ENCODE results near the gene MOG.

The MOG gene

DNA sequence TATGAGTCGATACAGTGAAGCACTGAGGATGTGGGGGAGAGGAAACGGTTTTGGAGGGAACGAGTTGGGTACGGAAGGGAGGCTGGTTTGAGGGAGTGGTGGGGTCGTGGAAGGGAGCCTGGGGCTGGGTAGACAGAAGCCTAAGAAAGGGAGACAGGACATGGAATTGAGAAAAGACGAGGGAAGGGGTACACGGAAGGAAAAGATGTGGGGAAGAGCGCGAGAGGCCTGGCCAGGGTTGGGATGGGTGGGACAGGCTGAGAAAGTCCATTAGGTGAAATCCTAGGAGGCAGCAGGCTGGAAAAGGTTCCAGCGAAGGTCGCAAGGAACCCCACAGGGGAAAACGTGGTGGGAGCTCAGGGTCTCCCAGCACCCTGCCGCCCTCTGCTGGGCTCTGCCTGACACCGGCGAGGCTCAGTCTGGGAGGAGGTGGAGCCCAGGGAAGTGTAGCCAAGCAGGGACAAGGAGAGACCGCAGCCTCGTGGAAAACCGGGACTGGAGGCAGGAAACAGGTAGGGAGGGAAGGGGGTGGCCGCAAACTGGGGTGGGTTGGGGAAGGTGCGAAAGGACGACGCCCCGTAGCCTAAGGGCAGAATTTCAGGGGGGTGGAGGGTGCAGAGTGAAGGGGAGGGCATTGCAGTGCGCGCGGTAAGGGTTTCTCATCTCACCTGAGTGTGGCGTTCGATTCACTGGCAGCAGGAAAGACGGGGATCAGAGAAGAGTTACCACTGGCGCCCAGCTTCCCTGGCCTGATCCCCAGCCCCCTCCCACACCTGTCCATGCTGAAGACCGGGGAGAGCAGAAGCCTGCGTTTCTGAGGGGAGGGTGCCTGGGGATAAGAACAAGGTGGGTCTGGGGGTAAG is 28.2 kb upstream of the MOG start:
- POLR2A ChIA-PET = interaction anchor here (0.6 to 1.6 kb wide), 4 partner anchors 13 to 715 kb away, joined by 3 to 6 read pairs (median 3); no protein-coding TSS in a partner anchor
- CTCF ChIA-PET = interaction anchor here (0.6 to 3.0 kb wide), 2 partner anchors 22 to 25 kb away, joined by 3 to 11 read pairs; no protein-coding TSS in a partner anchor
- peak; percentile 84 for DNase-seq (ENCODE audit: extremely low spot score)

GRCh38 chr6:29629571-29629970 is 27.3 kb upstream of the MOG start:
- no peak for DNase-seq (ENCODE audit: extremely low spot score)
- ChIA-PET POLR2A (interaction anchor here (1.6 kb wide), 1 partner anchor 21 kb away, joined by 6 read pairs; no protein-coding TSS in a partner anchor), CTCF (interaction anchor here (3.0 kb wide), 1 partner anchor 21 kb away, joined by 11 read pairs; no protein-coding TSS in a partner anchor)
- TF ChIP-seq PKNOX1 (IDR thresholded peaks at IDR 0.05) (no peak), TARDBP (IDR thresholded peaks at IDR 0.05) (no peak), SUZ12 (IDR thresholded peaks at IDR 0.05) (no peak), CTBP1 (IDR thresholded peaks at IDR 0.05; ENCODE audit: borderline replicate concordance) (no peak), LEF1 (IDR thresholded peaks at IDR 0.05; ENCODE audit: borderline replicate concordance) (no peak), FOXM1 (IDR thresholded peaks at IDR 0.05; ENCODE audit: borderline replicate concordance) (no peak), NFRKB (IDR thresholded peaks at IDR 0.05) (no peak), ZNF384 (IDR thresholded peaks at IDR 0.05) (no peak), L3MBTL2 (conservative IDR thresholded peaks at IDR 0.05) (no peak), HDGF (IDR thresholded peaks at IDR 0.05; ENCODE audit: borderline replicate concordance) (no peak), ARNT (IDR thresholded peaks at IDR 0.05) (no peak), FOXK2 (IDR thresholded peaks at IDR 0.05) (no peak), FOXA1 (IDR thresholded peaks at IDR 0.05) (no peak), ELF4 (IDR thresholded peaks at IDR 0.05) (no peak), SP1 (IDR thresholded peaks at IDR 0.05) (no peak), BHLHE40 (IDR thresholded peaks at IDR 0.05; ENCODE audit: borderline replicate concordance) (no peak)

More for the DNA sequence above, 28.2 kb upstream of the MOG start:
- TF ChIP-seq ZNF384 (IDR thresholded peaks at IDR 0.05) = no peak
- peak; percentile 76 for TF ChIP-seq L3MBTL2 (conservative IDR thresholded peaks at IDR 0.05)

DNA sequence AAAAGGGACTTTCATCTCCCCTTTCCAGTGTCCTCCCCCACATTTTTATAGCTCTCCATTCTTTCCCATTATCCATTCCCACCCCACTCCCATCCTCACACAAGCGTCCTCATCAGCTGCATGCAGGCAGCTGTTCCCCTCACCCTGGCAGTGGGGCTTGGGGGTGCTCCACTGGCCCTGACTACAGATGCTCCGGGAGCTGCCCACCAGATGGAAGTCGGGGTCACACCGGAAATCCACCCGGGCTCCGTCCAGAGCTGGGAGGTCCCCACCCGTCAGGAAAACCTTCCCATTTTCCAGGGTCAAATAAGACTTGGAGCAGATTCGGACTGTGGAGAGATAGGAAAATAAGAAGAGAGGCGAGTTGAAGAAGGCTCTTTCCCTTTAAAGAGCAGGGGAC is 26.6 kb upstream of the MOG start:
- POLR2A ChIA-PET = interaction anchor here (1.4 kb wide), 1 partner anchor 23 kb away, joined by 3 read pairs; no protein-coding TSS in a partner anchor
- TF ChIP-seq CTBP1 (IDR thresholded peaks at IDR 0.05; ENCODE audit: borderline replicate concordance) (no peak), FOXM1 (IDR thresholded peaks at IDR 0.05; ENCODE audit: borderline replicate concordance) (no peak), ELF4 (IDR thresholded peaks at IDR 0.05) (no peak), HDGF (IDR thresholded peaks at IDR 0.05; ENCODE audit: borderline replicate concordance) (no peak), LEF1 (IDR thresholded peaks at IDR 0.05; ENCODE audit: borderline replicate concordance) (no peak), ZNF384 (IDR thresholded peaks at IDR 0.05) (no peak), TARDBP (IDR thresholded peaks at IDR 0.05) (no peak), ARNT (IDR thresholded peaks at IDR 0.05) (no peak), NFRKB (IDR thresholded peaks at IDR 0.05) (no peak), SP1 (IDR thresholded peaks at IDR 0.05) (no peak), BHLHE40 (IDR thresholded peaks at IDR 0.05; ENCODE audit: borderline replicate concordance) (no peak), PKNOX1 (IDR thresholded peaks at IDR 0.05) (no peak), FOXK2 (IDR thresholded peaks at IDR 0.05) (no peak)
- CTCF ChIA-PET = no interaction called here
- no peak for DNase-seq (ENCODE audit: extremely low spot score)

DNA sequence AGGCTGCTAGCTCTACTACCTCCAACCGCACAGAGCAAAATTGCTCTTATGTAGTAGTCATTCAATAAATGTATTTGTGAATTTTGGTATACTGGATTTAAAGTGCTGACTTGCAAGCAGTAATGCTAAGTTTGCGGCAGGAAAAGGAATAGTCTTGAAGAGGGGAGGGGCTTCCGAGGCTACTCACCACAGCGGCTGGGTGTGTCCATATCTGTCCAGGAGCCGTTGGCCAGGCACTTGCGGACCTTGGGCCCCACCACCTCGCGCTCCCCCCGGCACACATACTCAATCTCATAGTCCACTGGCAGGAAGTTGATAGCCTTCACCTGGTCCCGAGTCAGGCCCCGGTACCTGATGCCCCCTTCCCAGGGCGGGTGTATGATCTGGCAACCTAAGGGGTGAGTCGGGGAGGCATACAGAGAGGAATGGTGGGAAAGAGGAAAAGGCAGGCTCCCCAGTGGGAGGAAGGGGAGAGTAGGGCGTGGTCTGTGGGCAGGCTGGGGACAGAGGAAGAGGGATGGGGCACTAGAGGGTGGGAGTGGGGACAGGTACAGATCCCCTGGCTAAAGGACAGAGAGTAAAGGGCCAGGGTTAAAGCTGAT is 25.6 kb upstream of the MOG start:
- no peak for DNase-seq (ENCODE audit: extremely low spot score)
- TF ChIP-seq CTBP1 (IDR thresholded peaks at IDR 0.05; ENCODE audit: borderline replicate concordance) = no peak
- TF ChIP-seq BHLHE40 (IDR thresholded peaks at IDR 0.05; ENCODE audit: borderline replicate concordance) = no peak
- no peak for TF ChIP-seq SP1 (IDR thresholded peaks at IDR 0.05)
- no peak for TF ChIP-seq L3MBTL2 (conservative IDR thresholded peaks at IDR 0.05)
- no peak for TF ChIP-seq ARNT (IDR thresholded peaks at IDR 0.05)
- CTCF ChIA-PET = no interaction called here
- POLR2A ChIA-PET = interaction anchor here (1.4 kb wide), 1 partner anchor 22 kb away, joined by 3 read pairs; no protein-coding TSS in a partner anchor

GRCh38 chr6:29631860-29632731 is 24.8 kb upstream of the MOG start:
- TF ChIP-seq FOXA1 (IDR thresholded peaks at IDR 0.05) = no peak
- TF ChIP-seq ZNF384 (IDR thresholded peaks at IDR 0.05) = no peak
- no peak for TF ChIP-seq HDGF (IDR thresholded peaks at IDR 0.05; ENCODE audit: borderline replicate concordance)
- TF ChIP-seq SUZ12 (IDR thresholded peaks at IDR 0.05) = no peak
- no peak for TF ChIP-seq TARDBP (IDR thresholded peaks at IDR 0.05)
- no peak for TF ChIP-seq BHLHE40 (IDR thresholded peaks at IDR 0.05; ENCODE audit: borderline replicate concordance)
- TF ChIP-seq FOXM1 (IDR thresholded peaks at IDR 0.05; ENCODE audit: borderline replicate concordance) = no peak
- TF ChIP-seq L3MBTL2 (conservative IDR thresholded peaks at IDR 0.05) = no peak
- no peak for TF ChIP-seq CTBP1 (IDR thresholded peaks at IDR 0.05; ENCODE audit: borderline replicate concordance)
- TF ChIP-seq SP1 (IDR thresholded peaks at IDR 0.05) = no peak
- no peak for TF ChIP-seq ARNT (IDR thresholded peaks at IDR 0.05)
- TF ChIP-seq PKNOX1 (IDR thresholded peaks at IDR 0.05) = no peak
- no peak for TF ChIP-seq FOXK2 (IDR thresholded peaks at IDR 0.05)
- TF ChIP-seq LEF1 (IDR thresholded peaks at IDR 0.05; ENCODE audit: borderline replicate concordance) = no peak
- TF ChIP-seq NFRKB (IDR thresholded peaks at IDR 0.05) = no peak
- no peak for TF ChIP-seq ELF4 (IDR thresholded peaks at IDR 0.05)
- no peak for DNase-seq (ENCODE audit: extremely low spot score)
- ChIA-PET CTCF (interaction anchor here (2.0 to 2.2 kb wide), 2 partner anchors 16 to 22 kb away, joined by 9 to 11 read pairs; no protein-coding TSS in a partner anchor), POLR2A (interaction anchor here (0.6 to 2.3 kb wide), 7 partner anchors 7 to 435 kb away, joined by 3 to 17 read pairs (median 8); partner anchors contain the start of gene PPP1R11)
